HepG2 (cell line): ENCODE results near the gene VSX1. TPM values are rescaled to one million over a fixed set of nuclear protein-coding genes. Genes with fewer than 3 reads are reported as not detected.
A peak's percentile ranks its signal among the peaks of the same experiment; 100 is the strongest.

ENCODE experiments used
- DR1 ChIP-seq: sonication (generic); formaldehyde crosslinking; IDR thresholded peaks from 2 replicates; pipeline ENCODE4 v1.8.0; 2021; ENCODE audit warnings: mild to moderate bottlenecking, missing genetic modification reagents, inconsistent platforms
- ELF4 ChIP-seq: sonication (generic); formaldehyde crosslinking; IDR thresholded peaks from 2 replicates; pipeline ENCODE4 v1.5.0; 2020; ENCODE audit warnings: missing genetic modification reagents, mild to moderate bottlenecking, moderate library complexity, borderline replicate concordance
- MAFK ChIP-seq, 2 experiments: IDR thresholded peaks in 1 of 2; conservative IDR thresholded peaks in 1 of 2; 2 replicates each; pipeline ENCODE4 v1.6.1; 2011; ENCODE audit warnings: improper control_type of control experiment in 2 of 2, low read length in 2 of 2
- MLLT10 ChIP-seq: sonication (generic); formaldehyde crosslinking; IDR thresholded peaks from 2 replicates; pipeline ENCODE4 v1.4.0; 2020; ENCODE audit warnings: missing genetic modification reagents
- RERE ChIP-seq: IDR thresholded peaks from 2 replicates; pipeline ENCODE4 v1.6.1; 2016; ENCODE audit warnings: low read depth, missing genetic modification reagents, missing compliant biosample characterization
- ZGPAT ChIP-seq: IDR thresholded peaks from 2 replicates; pipeline ENCODE4 v1.6.1; 2016; ENCODE audit warnings: mild to moderate bottlenecking
- ZNF570 ChIP-seq: sonication (generic); formaldehyde crosslinking; IDR thresholded peaks from 2 replicates; pipeline ENCODE4 v1.4.0; 2020; ENCODE audit warnings: mild to moderate bottlenecking, missing genetic modification reagents, borderline replicate concordance
- ZNF574 ChIP-seq: sonication (generic); formaldehyde crosslinking; IDR thresholded peaks from 2 replicates; pipeline ENCODE4 v1.4.0; 2020; ENCODE audit warnings: missing genetic modification reagents
- ZNF704 ChIP-seq: sonication (generic); formaldehyde crosslinking; IDR thresholded peaks from 2 replicates; pipeline ENCODE4 v1.8.1; 2023; ENCODE audit warnings: mild to moderate bottlenecking, inconsistent platforms, moderate library complexity, missing genetic modification reagents, borderline replicate concordance
- polyA plus RNA-seq, 8 experiments: library from polyadenylated mRNA; depleted of rRNA in 3 of 8; stranded (reverse) in 7 of 8; unstranded in 1 of 8; fragments of >200 nt; fragmentation: Illumina TruSeq in 4 of 8; extraction: Trizol in 4 of 8; gene quantifications; 2 replicates each; pipeline versions ENCODE4 v1.2.1 to v1.2.3, GENCODE V29; 2011 to 2016; ENCODE audit warnings: low read depth in 4 of 8, missing spikeins in 1 of 8, mixed read lengths in 1 of 8; ENCODE audit not compliant: insufficient read depth in 1 of 8
- total RNA-seq, 5 experiments: library from RNA; depleted of rRNA; stranded (reverse); fragments of >200 nt; fragmentation: Illumina TruSeq; extraction: Trizol; gene quantifications; 2 replicates each; pipeline ENCODE4 v1.2.3, GENCODE V29; 2016; ENCODE audit warnings: low read depth in 1 of 5

Gene VSX1
- total and polyA plus RNA-seq, 2 of the 13 experiments (the other 11 are each of a cell fraction or from before 2014, with no cell fraction given): 0.04 TPM; not detected in 1

GRCh38 chr20:25056690-25057233 lies 25.2 kb downstream of the VSX1 start (continued):
- TF ChIP-seq RERE (CRISPR knock-in tag) (no peak), ZGPAT (CRISPR knock-in tag) (no peak), MLLT10 (no peak), ZNF574 (CRISPR knock-in tag) (no peak), ZNF704 (no peak), MAFK (conservative IDR thresholded peaks at IDR 0.05 in 1 of 2, IDR thresholded peaks at IDR 0.05 in 1 of 2; ENCODE audit: low read length in 2 of 2) (0 out of 4 replicates have a peak, but pooled peaks of 1 of the 2 experiments have one; percentile 8), ELF4 (CRISPR knock-in tag) (no peak), DR1 (CRISPR knock-in tag) (no peak), ZNF570 (CRISPR knock-in tag) (no peak)
